GM12872 (cell line): ENCODE data around the gene ZNF92.

ENCODE experiments used
- TF ChIP-seq, protein P1 (sequence below): IDR thresholded peaks from 3 replicates; pipeline ENCODE4 v1.5.1; 2011; ENCODE audit warnings: low read depth, mild to moderate bottlenecking, low read length, moderate library complexity; ENCODE audit not compliant: insufficient read depth

The ZNF92 gene

DNA sequence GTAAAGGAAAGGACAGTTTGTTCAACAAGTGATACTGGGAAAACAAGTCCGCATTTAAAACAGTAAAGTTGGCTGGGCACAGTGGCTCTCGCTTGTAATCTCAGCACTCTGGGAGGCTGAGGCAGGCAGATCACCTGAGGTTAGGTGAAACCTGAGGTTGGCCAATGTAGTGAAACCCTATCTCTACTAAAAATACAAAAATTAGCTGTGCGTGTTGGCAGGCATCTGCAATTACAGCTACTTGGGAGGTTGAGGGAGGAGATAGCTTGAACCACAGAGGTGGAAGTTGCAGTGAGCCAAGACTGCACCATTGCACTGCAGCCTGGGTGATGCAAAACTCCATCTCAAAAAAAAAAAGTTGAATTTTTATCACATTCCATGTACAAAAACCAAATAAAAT lies 35.7 kb downstream of the ZNF92 start:
- TF ChIP-seq, protein P1, sequence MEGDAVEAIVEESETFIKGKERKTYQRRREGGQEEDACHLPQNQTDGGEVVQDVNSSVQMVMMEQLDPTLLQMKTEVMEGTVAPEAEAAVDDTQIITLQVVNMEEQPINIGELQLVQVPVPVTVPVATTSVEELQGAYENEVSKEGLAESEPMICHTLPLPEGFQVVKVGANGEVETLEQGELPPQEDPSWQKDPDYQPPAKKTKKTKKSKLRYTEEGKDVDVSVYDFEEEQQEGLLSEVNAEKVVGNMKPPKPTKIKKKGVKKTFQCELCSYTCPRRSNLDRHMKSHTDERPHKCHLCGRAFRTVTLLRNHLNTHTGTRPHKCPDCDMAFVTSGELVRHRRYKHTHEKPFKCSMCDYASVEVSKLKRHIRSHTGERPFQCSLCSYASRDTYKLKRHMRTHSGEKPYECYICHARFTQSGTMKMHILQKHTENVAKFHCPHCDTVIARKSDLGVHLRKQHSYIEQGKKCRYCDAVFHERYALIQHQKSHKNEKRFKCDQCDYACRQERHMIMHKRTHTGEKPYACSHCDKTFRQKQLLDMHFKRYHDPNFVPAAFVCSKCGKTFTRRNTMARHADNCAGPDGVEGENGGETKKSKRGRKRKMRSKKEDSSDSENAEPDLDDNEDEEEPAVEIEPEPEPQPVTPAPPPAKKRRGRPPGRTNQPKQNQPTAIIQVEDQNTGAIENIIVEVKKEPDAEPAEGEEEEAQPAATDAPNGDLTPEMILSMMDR = no peak

DNA sequence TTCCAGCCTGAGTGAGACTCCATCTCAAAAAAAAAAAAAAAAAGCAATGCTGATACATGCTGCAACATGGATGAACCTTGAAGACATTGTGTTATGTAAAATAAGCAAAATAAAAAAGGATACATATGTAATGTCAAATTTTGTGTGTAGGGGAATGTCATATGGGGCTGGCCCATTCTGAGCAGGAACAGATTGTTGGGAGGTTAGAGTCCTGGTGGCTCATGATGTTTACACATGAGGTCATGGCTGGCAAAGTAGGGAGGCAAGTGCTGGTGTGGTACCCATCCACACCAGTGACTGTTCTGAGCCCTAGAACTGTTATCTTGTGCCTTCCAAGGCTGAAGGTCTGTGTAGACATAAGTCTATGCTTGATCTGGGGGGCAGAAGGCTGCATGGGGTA lies 37.6 kb downstream of the ZNF92 start:
- TF ChIP-seq, protein P1 = no peak

DNA sequence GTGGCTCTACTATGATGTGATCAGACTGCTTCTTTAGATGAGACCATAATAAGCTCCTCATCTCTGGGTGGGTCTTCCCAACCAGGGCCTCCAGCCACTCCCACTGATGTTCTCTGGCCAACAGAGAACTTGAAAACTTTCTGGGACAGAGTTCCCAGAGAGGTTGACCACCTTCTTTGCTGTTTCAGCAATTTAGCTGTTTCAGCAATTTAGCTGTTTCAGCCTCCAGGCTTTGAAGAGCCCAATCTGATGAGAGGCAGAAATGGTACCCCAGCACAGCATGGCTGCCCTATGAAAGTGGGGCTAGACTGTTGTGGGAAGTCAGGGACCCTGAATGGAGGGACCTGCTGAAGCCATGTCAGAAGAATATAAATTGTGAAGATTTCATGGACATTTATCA lies 49.0 kb downstream of the ZNF92 start:
- TF ChIP-seq, protein P1 = no peak

DNA sequence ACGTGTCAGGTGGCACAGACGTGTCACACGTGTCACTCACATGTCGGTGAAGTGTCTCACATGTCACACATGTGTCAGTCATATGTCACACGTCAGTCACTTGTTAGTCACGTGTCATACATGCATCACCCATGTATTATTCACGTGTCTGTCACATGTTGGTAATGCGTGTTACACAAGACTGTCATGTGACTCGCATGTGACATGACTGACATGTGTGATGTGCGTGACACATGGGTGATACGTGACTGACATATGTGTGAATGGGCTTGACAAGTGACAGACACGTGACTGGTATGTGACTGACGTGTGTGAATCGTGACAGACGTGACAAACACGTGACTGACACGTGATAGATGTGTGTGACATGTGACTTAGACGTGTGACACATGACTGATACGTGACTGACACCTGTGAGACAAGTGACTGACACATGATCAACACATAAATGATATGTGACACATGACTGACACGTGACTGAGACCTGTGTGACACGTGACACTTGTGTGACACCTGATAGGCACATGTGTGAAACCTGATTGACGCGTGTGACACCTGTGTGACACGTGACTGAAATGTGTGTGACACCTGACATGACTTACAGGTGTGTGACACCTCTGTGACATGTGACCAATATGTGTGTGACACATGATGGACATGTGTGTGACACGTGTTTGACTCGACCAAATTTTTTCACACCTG lies 56.1 kb downstream of the ZNF92 start:
- TF ChIP-seq, protein P1 = no peak

DNA sequence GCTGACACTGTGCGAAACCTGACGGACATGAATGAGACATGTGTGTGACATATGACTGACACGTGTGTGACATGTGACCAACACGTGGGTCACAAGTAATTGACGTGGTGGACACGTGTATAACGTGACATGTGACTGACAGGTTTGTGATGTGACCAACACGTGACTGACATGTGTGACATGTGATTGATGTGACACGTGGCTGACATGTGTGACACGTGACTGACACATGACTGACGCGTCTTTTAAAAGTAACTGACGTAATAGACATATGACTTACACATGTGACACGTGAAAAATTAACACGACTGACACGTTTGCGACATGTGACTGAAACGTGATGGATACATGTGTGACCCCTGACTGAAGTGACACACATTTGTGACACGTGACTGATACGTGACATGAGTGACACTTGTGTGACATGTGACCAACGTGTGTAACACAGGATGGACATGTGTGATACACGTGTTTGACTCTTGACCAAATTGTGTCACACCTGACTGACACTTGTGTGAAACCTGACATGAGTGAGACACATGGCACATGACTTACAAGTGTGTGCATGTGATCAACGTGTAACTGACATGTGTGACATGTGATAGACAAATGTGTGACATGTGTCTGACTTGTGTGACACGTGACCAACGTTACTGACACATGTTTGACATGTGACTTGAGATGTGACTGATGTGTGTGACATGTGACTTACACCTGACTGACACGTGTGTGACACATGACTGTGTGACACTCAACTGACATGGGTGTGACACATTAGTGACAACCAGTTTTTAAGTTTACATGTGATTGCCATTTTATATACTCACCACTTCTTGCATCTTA lies 56.9 kb downstream of the ZNF92 start:
- TF ChIP-seq, protein P1 = no peak

DNA sequence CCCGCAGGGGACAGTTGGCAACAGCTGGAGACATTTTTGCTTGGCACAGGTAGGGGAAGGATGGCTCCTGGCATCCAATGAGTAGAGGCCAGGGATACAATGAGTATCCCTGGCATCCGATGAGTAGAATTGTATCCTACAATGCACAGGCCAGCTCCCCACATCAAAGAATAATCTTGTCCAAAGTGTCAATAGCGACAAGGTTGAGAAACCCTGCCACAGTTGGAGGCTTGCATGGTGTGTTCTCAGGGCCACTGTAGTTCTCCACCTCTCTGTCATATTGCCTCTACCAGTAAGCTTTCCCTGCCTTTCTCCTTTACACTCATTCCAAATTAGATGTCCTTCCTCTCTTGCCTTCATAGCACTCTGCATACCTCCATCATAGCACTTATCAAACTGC lies 60.7 kb downstream of the ZNF92 start:
- TF ChIP-seq, protein P1 = no peak

DNA sequence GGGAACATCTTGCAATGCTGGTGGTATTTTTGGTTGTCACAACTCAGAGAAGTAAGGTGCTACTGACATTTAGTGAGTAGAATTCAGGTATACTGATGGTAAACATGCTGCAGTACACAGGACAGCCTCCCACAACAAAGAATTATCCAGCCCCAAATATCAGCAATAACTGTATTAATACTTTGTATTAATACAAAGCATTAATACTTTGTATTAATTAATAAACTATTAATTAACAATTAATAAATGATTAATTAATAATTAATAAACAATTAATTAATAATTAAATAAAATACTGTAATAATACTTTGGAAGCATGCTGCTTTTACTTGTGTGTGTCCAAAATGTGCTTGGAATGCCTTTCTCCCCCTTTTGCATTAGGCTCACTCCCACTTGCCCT lies 62.5 kb downstream of the ZNF92 start:
- TF ChIP-seq, protein P1 = no peak
